Endothelial cell of umbilical vein (primary cell): ENCODE results near the gene SART3.

Experiments used
- EZH2 ChIP-seq: IDR thresholded peaks from 2 replicates; pipeline ENCODE4 v1.6.1; 2012; ENCODE audit warnings: borderline replicate concordance, low read depth, mild to moderate bottlenecking, moderate library complexity, low read length, inconsistent platforms; ENCODE audit not compliant: severe bottlenecking
- GATA2 ChIP-seq: IDR thresholded peaks from 2 replicates; pipeline ENCODE4 v1.7.0; 2011; ENCODE audit warnings: low read depth, mild to moderate bottlenecking, moderate library complexity, mixed read lengths, low read length; ENCODE audit not compliant: insufficient read length, insufficient read depth
- JUN ChIP-seq: IDR thresholded peaks from 2 replicates; pipeline ENCODE4 v1.6.1; 2011; ENCODE audit warnings: borderline replicate concordance, low read depth; ENCODE audit not compliant: insufficient read length, insufficient read depth
- MYC ChIP-seq: IDR thresholded peaks from one replicate; pipeline ENCODE4 v1.6.1; 2011; ENCODE audit warnings: mild to moderate bottlenecking, low read depth, low read length
- POLR2A ChIP-seq: IDR thresholded peaks from 2 replicates; pipeline ENCODE4 v1.6.1; 2012; ENCODE audit warnings: low read depth, mild to moderate bottlenecking, control low read depth, low read length
- POLR2AphosphoS5 ChIP-seq: IDR thresholded peaks from 2 replicates; pipeline ENCODE4 v1.6.1; 2012; ENCODE audit warnings: low read depth, mild to moderate bottlenecking, control low read depth, low read length, moderate library complexity; ENCODE audit not compliant: insufficient read depth
- TF ChIP-seq, protein P1 (sequence below), 2 donors: IDR thresholded peaks; 1 replicate in 1 of 2; 2 replicates in 1 of 2; pipeline ENCODE4 v1.5.1; 2011; ENCODE audit warnings: low read length in 2 of 2, mild to moderate bottlenecking in 2 of 2, moderate library complexity in 2 of 2, control low read depth in 1 of 2, inconsistent platforms in 1 of 2, low read depth in 1 of 2; ENCODE audit not compliant: insufficient read depth in 1 of 2; ENCODE audit errors: extremely low read depth in 1 of 2
- TF ChIP-seq, protein P2 (sequence below): IDR thresholded peaks from 2 replicates; pipeline ENCODE4 v1.6.1; 2011; ENCODE audit not compliant: insufficient read depth, insufficient read length

DNA sequence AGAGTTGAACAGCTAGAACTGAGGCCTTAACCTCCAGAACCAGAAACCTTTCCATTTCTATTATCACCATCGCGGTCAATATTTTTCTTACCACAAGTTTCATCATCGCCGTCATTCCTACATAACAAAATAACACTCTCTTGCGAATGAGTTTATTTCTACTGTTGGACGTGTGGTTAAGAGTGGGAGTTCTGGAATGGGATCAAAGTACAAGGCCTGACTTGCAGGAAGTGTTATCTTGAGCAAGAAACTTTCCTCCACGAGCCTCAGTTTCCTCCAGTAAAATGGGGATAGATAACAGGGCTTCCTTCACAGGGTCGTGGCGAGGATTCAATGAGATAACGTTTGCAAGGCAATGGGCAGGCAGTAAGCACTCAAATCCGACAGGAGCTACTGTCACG, 652 bp downstream of the SART3 start:
- no peak for TF ChIP-seq EZH2
- no peak for TF ChIP-seq POLR2A
- TF ChIP-seq, protein P1, sequence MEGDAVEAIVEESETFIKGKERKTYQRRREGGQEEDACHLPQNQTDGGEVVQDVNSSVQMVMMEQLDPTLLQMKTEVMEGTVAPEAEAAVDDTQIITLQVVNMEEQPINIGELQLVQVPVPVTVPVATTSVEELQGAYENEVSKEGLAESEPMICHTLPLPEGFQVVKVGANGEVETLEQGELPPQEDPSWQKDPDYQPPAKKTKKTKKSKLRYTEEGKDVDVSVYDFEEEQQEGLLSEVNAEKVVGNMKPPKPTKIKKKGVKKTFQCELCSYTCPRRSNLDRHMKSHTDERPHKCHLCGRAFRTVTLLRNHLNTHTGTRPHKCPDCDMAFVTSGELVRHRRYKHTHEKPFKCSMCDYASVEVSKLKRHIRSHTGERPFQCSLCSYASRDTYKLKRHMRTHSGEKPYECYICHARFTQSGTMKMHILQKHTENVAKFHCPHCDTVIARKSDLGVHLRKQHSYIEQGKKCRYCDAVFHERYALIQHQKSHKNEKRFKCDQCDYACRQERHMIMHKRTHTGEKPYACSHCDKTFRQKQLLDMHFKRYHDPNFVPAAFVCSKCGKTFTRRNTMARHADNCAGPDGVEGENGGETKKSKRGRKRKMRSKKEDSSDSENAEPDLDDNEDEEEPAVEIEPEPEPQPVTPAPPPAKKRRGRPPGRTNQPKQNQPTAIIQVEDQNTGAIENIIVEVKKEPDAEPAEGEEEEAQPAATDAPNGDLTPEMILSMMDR (IDR thresholded peaks at IDR 0.05; ENCODE audit: extremely low read depth in 1 of 2, insufficient read depth in 1 of 2, low read depth in 1 of 2, low read length in 2 of 2): no peak
- TF ChIP-seq MYC: no peak
- no peak for TF ChIP-seq POLR2AphosphoS5
- TF ChIP-seq, protein P2, sequence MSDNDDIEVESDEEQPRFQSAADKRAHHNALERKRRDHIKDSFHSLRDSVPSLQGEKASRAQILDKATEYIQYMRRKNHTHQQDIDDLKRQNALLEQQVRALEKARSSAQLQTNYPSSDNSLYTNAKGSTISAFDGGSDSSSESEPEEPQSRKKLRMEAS: no peak
- no peak for TF ChIP-seq GATA2
- no peak for TF ChIP-seq JUN
